Keratinocyte (primary cell): Measurements from ENCODE around the gene S100B. TPM values are rescaled to one million over a fixed set of nuclear protein-coding genes. Genes with fewer than 3 reads are reported as not detected.

Source experiments
- DNase-seq: peaks from one replicate; pipeline ENCODE4 v3.0.0-alpha.2; 2011; ENCODE audit warnings: low read depth, missing footprints, low spot score
- FAIRE-seq: peaks from 2 replicates; lab custom pipeline; 2011; peaks lifted over from hg19 to GRCh38; lab: Jason Lieb, UNC
- H2AFZ ChIP-seq: 2 replicates; pipeline ENCODE4 v1.6.0; 2012; ENCODE audit warnings: low read length, control low read depth, inconsistent platforms; ENCODE audit not compliant: control insufficient read depth
- H3K27ac ChIP-seq: 2 replicates; pipeline ENCODE4 v1.5.1; 2011; ENCODE audit warnings: low read length; ENCODE audit not compliant: control insufficient read depth, insufficient read depth
- H3K27me3 ChIP-seq: 3 replicates; pipeline ENCODE4 v1.6.0; 2011; ENCODE audit warnings: low read length; ENCODE audit not compliant: control insufficient read depth, insufficient read depth; ENCODE audit errors: extremely low read depth
- H3K36me3 ChIP-seq, 2 experiments: 2 replicates in 1 of 2; 3 replicates in 1 of 2; pipeline ENCODE4 v1.5.1; 2011; ENCODE audit warnings: low read length in 2 of 2, mild to moderate bottlenecking in 1 of 2; ENCODE audit not compliant: control insufficient read depth in 2 of 2, insufficient read depth in 2 of 2; ENCODE audit errors: extremely low read depth in 1 of 2
- H3K4me1 ChIP-seq: 3 replicates; pipeline ENCODE4 v1.5.1; 2011; ENCODE audit warnings: low read length; ENCODE audit not compliant: control insufficient read depth, insufficient read depth; ENCODE audit errors: extremely low read depth
- H3K4me2 ChIP-seq: 3 replicates; pipeline ENCODE4 v1.6.0; 2011; ENCODE audit warnings: low read depth, low read length; ENCODE audit not compliant: control insufficient read depth, insufficient read depth; ENCODE audit errors: extremely low read depth
- H3K4me3 ChIP-seq, 3 experiments: fragments of 200-600 bp in 1 of 3; sonication (generic) in 1 of 3; 2 replicates in 2 of 3; 3 replicates in 1 of 3; pipeline ENCODE4 v1.5.1; 2011 to 2016; ENCODE audit warnings: low read length in 3 of 3, mild to moderate bottlenecking in 3 of 3, control low read depth in 2 of 3, inconsistent platforms in 1 of 3, low read depth in 1 of 3, mixed read lengths in 1 of 3, mixed run types in 1 of 3, moderate library complexity in 1 of 3; ENCODE audit not compliant: control insufficient read depth in 2 of 3, insufficient read depth in 2 of 3; ENCODE audit errors: extremely low read depth in 1 of 3
- H3K79me2 ChIP-seq: 2 replicates; pipeline ENCODE4 v1.6.0; 2012; ENCODE audit warnings: low read length; ENCODE audit not compliant: control insufficient read depth, insufficient read depth
- H3K9ac ChIP-seq: 3 replicates; pipeline ENCODE4 v1.6.0; 2011; ENCODE audit warnings: low read length; ENCODE audit not compliant: control insufficient read depth, insufficient read depth; ENCODE audit errors: extremely low read depth
- H3K9me1 ChIP-seq: 3 replicates; pipeline ENCODE4 v1.6.0; 2011; ENCODE audit warnings: low read length; ENCODE audit not compliant: control insufficient read depth, insufficient read depth; ENCODE audit errors: extremely low read depth
- H3K9me3 ChIP-seq: 2 replicates; pipeline ENCODE4 v1.5.1; 2012; ENCODE audit warnings: low read depth, low read length; ENCODE audit not compliant: control insufficient read depth
- H4K20me1 ChIP-seq: 3 replicates; pipeline ENCODE4 v1.6.0; 2011; ENCODE audit warnings: low read length; ENCODE audit not compliant: control insufficient read depth, insufficient read depth; ENCODE audit errors: extremely low read depth
- EZH2 ChIP-seq: IDR thresholded peaks from one replicate; pipeline ENCODE4 v1.6.1; 2012; ENCODE audit warnings: inconsistent platforms, mild to moderate bottlenecking, low read length, moderate library complexity
- dilution Hi-C: fragments of 300-500 bp; cut with MboI; formaldehyde crosslinking; loops from one replicate; pipeline ENCODE4 v1.7.0; 2020; ENCODE audit warnings: low sequenced_read_pairs; ENCODE audit not compliant: extremely low pct_ligation_motif_present
- polyA plus RNA-seq, 5 experiments: library from polyadenylated mRNA; depleted of rRNA in 3 of 5; stranded (reverse) in 3 of 5; stranded (forward) in 1 of 5; unstranded in 1 of 5; fragments of >200 nt; gene quantifications; 1 replicate in 1 of 5; 2 replicates in 3 of 5; 3 replicates in 1 of 5; pipeline versions ENCODE4 v1.2.1 to v1.2.3, GENCODE V29; 2011 to 2012; ENCODE audit warnings: missing spikeins in 2 of 5, low read depth in 1 of 5, low replicate concordance in 1 of 5
- TF ChIP-seq, protein P1 (sequence below), 3 experiments: IDR thresholded peaks in 1 of 3; conservative IDR thresholded peaks in 1 of 3; optimal IDR thresholded peaks in 1 of 3; 2 replicates in 2 of 3; 3 replicates in 1 of 3; pipeline versions ENCODE3 to v1.5.1; 2011; ENCODE audit warnings: low read length in 3 of 3, mild to moderate bottlenecking in 3 of 3, moderate library complexity in 2 of 3, control low read depth in 1 of 3, inconsistent platforms in 1 of 3; ENCODE audit not compliant: insufficient read depth in 2 of 3; ENCODE audit errors: extremely low read depth in 1 of 3

Gene S100B
- polyA plus RNA-seq, 1 donor (not counting 4 experiments of a cell fraction or from before 2014, with no cell fraction given), result not detected

DNA sequence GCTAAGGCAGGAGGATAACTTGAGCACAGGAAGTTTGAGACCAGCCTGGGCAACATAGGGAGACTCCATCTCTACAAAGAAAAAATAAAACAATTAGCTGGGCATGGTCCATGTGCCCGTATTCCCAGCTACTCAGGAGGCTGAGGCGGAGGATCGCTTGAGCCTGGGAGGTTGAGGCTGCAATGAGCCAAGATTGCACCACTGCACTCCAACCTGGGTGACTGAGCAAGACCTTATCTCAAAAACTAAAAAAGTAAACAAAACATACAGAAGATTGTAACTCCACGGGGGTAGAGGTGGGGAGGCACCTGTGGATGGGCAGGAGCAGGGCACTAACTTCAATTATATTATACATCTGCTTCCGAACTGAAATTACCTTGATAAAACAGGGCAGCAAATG, 4.6 kb downstream of the S100B start:
- FAIRE-seq (no peak), DNase-seq (no peak)
- peaks cover 7% of the 10 kb centered on the region for H3K27me3 ChIP-seq
- no peak overlapping the region for H3K4me3 ChIP-seq
- no peaks in the 10 kb centered on the region for H3K36me3 ChIP-seq
- no peak overlapping the region for H2AFZ ChIP-seq
- no peaks in the 10 kb centered on the region for H4K20me1 ChIP-seq
- H3K9me3 ChIP-seq, result no peaks in the 10 kb centered on the region
- H3K27ac ChIP-seq, result no peak overlapping the region
- no peaks in the 10 kb centered on the region for H3K79me2 ChIP-seq
- no peaks in the 10 kb centered on the region for H3K4me1 ChIP-seq
- no peak overlapping the region for H3K4me2 ChIP-seq
- H3K9me1 ChIP-seq, result no peaks in the 10 kb centered on the region
- H3K9ac ChIP-seq, result no peak overlapping the region
- TF ChIP-seq, protein P1, sequence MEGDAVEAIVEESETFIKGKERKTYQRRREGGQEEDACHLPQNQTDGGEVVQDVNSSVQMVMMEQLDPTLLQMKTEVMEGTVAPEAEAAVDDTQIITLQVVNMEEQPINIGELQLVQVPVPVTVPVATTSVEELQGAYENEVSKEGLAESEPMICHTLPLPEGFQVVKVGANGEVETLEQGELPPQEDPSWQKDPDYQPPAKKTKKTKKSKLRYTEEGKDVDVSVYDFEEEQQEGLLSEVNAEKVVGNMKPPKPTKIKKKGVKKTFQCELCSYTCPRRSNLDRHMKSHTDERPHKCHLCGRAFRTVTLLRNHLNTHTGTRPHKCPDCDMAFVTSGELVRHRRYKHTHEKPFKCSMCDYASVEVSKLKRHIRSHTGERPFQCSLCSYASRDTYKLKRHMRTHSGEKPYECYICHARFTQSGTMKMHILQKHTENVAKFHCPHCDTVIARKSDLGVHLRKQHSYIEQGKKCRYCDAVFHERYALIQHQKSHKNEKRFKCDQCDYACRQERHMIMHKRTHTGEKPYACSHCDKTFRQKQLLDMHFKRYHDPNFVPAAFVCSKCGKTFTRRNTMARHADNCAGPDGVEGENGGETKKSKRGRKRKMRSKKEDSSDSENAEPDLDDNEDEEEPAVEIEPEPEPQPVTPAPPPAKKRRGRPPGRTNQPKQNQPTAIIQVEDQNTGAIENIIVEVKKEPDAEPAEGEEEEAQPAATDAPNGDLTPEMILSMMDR (optimal IDR thresholded peaks at IDR 0.05 in 1 of 3, IDR thresholded peaks at IDR 0.05 in 1 of 3, conservative IDR thresholded peaks at IDR 0.05 in 1 of 3; ENCODE audit: extremely low read depth in 1 of 3, insufficient read depth in 2 of 3, low read length in 3 of 3), result no peak
- TF ChIP-seq EZH2, result no peak
- dilution Hi-C loops, result no loop called here

- H3K4me3 ChIP-seq, result no peak overlapping the region
- no peaks in the 10 kb centered on the region for H3K4me1 ChIP-seq
- H3K4me2 ChIP-seq, result no peak overlapping the region
- H3K9me1 ChIP-seq, result no peaks in the 10 kb centered on the region
- no peak overlapping the region for H2AFZ ChIP-seq
- DNase-seq, result no peak
- no peaks in the 10 kb centered on the region for H3K79me2 ChIP-seq
- no peaks in the 10 kb centered on the region for H3K36me3 ChIP-seq
- no peak overlapping the region for H3K27ac ChIP-seq
- FAIRE-seq, result no peak
- no peak for TF ChIP-seq EZH2
- TF ChIP-seq, protein P1 (optimal IDR thresholded peaks at IDR 0.05 in 1 of 3, IDR thresholded peaks at IDR 0.05 in 1 of 3, conservative IDR thresholded peaks at IDR 0.05 in 1 of 3; ENCODE audit: extremely low read depth in 1 of 3, insufficient read depth in 2 of 3, low read length in 3 of 3), result no peak
- H4K20me1 ChIP-seq, result no peaks in the 10 kb centered on the region
- H3K27me3 ChIP-seq, result peaks cover 7% of the 10 kb centered on the region
- no peak overlapping the region for H3K9ac ChIP-seq
- no peaks in the 10 kb centered on the region for H3K9me3 ChIP-seq
- dilution Hi-C loops, result no loop called here
These were observed 6.0 kb downstream of the S100B start for GRCh38 chr21:46598581-46599572.
